ENCODE measurements around the gene CST4. TPM values are rescaled to one million over a fixed set of nuclear protein-coding genes. Genes with fewer than 3 reads are reported as not detected.
"Not testable (repeated sequence)": the region's sequence is repeated elsewhere in the genome, so short reads cannot be mapped to it uniquely, and the experiment has no call there.

The CST4 gene, protein sequence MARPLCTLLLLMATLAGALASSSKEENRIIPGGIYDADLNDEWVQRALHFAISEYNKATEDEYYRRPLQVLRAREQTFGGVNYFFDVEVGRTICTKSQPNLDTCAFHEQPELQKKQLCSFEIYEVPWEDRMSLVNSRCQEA
- total RNA-seq = not detected

DNA sequence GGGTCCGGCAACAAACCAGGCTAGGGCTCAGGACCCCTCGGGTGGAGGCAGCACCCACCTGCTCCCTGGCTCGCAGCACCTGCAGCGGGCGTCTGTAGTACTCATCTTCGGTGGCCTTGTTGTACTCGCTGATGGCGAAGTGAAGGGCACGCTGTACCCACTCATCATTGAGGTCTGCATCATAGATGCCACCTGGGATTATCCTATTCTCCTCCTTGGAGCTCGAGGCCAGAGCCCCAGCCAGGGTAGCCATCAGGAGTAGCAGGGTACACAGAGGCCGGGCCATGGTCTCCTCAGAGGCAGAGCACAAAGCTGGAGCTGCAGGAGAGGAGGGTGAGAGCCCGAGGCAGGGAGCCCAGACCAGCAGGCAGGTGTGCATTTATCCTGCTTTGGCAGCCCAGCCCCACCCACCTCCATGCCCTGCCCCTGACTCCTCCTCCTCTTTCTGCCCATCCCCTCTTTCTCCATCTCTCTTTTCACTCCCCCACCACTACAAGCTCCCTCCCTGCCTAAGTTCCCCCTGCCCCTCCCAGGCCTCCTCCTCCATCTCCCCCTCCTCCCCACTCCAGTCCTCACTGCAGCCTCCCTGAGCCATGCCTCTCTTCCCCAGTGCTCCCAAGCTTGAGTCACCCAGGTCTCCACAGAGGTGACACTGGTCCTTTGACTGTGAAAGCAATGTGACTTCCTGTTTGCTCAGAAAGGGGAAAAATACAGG is at the start of gene CST4:
Gene CST4 (minus strand): TSS at position 355 of the 715 bp plus-strand sequence. CDS start 69 bp downstream, at position 286.
- DNase-seq = not testable (repeated sequence)

DNA sequence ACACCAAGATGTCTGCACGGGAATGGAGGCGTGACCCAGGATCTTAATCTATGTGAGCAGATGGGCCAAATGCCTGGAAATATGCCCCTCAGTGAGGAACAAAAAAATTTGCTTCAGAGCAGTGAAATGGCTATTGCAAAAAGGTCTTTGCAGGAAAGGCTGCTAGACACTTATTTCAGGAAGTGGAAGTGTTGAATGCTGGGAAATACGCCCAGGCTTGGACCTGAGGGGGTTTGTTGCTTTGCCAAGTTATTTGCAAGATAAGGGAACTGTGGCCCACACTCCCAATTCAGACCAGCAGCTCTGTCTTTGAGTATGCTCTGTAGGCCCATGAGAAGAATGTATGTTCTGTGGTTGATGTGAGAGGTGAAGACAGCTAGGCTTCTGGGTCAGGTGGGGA is 46.6 kb upstream of the CST4 start:
- DNase-seq = not testable (repeated sequence)

DNA sequence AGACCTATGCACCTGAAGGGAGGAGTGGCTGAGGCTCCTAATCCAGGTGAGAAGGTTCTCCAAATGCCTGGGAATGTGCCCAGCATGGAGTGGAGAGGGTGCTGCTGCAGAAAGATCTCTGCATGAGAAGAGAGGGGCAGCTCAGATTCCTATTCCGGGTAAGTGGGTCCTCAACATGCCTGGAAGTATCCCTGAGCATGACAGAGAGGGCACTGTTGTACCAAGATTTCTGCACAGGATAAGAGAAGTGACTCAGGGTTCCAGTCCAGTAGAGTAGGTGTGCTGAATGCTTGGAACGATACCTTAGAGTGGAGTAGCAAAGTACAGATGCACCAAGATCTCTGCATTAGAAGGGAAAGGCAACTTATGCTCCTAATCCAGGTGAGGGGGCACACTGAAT is 46.1 kb upstream of the CST4 start:
- DNase-seq = not testable (repeated sequence)

DNA sequence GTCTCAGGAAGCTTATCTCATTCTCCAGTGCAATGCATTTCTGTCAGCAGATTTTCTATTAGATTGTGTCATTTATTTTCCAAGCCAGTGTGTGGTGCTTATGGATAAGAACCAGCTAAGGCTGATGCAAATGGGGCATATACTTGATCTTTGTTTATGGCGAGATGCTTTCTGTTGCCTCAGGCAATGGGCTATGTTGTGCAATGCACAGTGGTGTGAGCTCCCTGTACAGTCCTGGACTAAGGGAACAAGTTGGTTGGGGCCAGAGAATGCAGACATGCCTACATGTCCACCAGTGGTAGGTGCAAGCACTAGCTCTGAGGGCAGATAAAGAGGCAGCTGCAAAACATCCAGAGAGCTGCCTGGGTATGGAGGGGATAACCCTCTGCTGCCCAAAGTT is 45.6 kb upstream of the CST4 start:
- DNase-seq = not testable (repeated sequence)

DNA sequence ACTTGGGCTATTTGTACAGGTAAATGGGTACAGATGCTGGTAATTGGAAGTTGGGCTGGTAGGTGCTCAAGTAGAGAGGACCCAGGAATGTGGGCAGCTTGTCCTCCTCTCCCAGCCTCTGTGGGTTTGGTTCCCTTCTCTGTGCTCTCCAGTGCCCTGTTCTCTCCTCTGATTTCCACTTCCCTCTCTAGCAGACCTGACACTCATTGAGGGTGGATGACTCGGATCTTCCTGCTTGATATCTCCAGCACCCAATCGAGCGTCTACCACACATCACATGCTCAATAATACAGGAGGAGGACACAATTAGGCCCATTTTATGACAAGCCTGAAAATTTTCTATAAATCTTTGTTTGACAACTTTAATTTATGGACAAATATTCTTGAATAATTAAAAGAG is 38.2 kb upstream of the CST4 start:
- no peak for DNase-seq

DNA sequence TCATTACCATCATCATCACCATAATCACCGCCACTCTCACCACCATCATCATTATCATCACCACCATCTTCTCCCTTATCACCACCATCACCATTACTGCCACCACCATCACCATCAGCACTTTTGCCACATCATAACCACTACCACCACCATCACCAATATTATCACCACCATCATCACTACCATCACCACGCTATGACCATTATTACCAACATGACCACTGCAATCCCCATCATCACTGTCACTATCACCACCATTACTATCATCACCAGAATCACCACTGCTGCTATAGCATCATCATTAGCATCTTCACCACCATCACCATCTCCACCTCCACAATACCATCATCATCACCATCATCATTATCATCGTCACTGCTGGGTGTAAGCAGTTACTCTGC is 36.3 kb upstream of the CST4 start:
- DNase-seq = no peak

DNA sequence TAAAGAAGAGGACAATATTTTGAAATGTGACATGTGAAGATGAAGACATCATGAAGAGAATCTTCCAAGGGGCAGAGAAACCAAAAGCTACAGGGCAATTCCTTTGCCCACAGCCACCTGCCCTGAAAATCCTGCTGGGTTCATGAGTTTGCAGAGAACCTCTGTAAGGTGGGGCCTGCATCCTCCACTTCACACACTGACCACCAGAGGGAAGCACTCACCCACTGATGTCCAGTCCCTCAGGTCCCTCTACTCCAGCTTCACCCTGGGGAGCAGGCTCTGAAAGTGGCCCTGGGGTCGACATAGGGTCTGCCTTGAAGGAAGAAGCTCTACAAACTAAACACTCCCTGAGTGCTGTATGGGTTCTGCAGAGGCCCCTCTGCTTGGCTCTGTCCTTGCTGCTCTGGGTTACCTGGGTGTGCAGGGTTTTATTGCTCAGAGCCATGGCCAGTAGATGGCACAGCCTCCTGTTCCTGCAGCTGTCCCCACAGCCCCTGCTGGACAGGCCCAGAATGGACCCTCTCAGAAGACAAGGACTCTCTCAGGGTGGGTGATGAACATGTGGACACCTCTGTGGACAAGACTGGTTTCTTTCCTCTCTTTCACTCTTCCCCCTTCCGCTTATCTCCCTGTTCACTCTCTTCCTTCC is 34.9 kb upstream of the CST4 start:
- DNase-seq = not testable (repeated sequence)

DNA sequence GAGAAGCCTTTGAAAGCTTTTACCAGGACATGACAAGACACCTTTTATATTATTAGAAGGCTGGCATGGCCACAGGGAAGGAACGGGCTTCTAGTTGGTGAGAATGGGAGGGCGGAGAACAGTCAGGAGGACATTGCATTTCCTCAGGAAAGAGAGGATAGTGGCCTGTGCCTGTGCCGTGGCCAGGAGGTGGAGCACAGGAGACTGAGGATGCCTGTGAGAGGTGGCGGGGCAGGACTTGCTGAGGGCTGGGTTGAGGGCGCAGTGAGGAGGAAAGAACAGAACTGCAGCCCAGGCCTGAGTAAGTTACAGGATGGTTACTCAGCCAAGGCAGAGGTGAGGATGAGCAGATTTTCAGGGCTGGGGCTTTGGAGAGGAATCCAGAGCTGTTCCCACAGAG is 34.0 kb upstream of the CST4 start:
- DNase-seq = not testable (repeated sequence)

DNA sequence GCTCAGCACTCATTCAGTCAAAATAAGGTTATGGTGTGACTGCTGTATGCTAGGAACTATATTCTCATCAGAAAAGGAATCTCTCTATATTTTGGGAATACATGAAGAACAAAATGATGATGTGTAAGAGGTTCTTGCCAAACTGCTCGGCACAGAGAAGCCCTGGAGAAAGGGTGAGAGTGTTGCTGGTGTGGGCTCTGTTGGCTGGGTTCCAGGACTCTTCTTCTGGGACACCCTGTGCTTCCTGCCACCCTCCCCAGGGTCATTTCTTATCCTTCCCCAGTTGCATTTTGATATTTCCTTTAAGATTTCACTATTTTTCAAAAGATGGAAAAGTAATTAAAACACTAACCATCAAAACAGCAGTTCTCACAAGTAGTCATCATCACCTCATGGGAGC is 33.1 kb upstream of the CST4 start:
- no peak for DNase-seq

DNA sequence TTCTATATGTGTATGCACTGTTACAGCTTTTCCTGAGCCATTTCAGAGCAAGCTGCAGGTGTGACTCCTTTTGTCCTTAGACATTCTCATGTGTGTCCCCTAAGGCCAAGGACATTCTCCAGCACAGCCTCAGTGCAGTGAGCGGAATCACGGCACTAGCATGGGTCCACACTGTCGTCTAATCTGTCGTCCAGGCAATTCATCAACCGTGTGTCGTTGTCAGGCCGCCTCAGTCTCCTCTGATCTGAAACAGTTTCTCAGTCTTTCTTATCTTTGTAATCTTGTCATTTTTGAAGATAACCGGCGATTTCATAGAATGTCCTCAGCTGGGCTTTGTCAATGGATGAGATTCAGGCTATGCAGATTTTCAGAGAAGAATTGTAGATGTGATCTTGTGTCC is 30.5 kb upstream of the CST4 start:
- not testable (repeated sequence) for DNase-seq

DNA sequence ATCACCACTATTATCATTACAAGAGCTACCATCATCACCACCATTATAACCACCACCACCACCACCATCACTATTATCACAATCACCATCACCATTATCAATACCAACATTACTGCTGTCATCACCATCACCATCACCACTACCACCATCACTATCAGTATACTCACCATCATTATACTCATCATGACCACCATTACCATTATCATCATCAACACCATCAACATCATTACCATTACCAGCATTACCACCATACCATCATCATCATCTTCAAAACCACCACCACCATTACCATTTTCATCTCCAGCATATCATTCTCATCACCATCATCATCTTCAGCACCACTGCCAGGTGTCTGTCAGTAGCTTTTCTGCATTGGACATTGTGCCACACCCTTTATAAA is 22.9 kb upstream of the CST4 start:
- DNase-seq = not testable (repeated sequence)

DNA sequence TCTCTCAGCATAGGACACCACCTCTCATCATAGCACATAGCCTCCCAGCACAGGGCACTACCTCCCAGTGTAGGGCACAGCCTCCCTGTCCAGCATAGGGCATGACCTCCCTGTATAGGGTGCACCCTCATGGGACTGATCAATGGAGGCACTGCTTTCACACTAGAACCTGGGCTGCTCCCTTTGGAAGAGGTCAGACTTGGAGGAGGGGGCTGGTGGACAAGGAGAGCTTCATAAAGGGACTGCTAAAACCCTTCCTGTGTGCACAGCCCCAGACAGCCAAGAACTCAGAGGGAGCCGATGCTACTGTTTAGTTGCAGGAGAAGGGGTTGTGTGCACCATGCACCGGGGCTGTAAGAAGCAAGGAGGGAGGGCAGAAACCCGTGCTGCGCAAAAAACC is 21.9 kb upstream of the CST4 start:
- no peak for DNase-seq

DNA sequence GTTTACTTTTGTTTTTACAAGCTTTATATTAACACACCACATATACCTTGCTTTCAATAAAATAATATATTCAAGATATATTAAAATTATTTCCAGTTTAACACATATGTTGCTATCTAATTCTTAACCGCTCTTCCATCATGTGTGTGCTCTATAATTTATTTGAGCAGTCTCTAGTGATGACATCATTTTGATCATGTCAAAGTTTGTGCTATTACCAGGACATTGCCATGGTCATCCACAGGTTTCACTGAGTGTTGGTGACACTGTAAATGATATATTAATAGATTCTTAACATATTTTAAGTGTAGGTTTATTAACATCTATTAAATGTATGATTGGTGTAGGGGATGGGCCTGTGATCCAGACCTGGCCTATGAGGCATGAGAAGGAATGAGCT is 17.1 kb upstream of the CST4 start:
- no peak for DNase-seq

DNA sequence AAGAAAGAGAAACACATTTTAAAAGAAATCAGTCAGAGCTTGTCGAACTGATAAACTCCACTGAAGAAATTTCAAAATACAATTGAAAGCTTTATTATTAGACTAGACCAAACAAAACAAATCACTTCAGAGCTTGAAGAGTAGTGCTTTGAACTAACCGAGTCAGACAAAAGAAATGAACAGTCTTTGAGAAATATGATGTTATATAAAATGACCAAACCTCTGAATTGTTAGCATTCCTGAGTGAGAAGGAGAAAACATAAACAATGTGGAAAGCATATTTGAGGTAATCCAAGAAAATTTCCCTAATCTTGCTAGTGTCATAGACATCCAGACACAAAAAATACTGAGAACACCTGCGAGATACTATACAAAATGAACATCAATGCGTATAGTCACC is 13.2 kb upstream of the CST4 start:
- no peak for DNase-seq

DNA sequence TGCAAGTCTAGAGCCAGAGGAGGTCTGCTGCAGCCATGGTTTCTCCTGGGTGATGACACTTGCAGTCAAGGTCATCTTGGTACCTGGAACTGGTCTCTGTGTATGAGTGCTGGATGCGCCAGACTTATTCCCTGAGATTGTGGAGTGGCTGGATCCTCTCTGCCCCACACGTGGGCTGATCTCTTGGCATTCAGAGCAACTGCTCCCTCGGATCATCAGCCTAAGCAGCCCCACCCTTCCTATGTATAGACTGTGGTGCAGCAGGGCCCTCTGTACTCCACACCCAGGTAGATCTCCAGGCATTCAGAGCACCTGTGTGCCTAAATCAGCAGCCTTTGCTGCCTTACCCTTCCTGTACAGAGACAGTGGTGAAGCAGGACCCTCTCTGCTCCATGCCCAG is 12.1 kb upstream of the CST4 start:
- DNase-seq = no peak

DNA sequence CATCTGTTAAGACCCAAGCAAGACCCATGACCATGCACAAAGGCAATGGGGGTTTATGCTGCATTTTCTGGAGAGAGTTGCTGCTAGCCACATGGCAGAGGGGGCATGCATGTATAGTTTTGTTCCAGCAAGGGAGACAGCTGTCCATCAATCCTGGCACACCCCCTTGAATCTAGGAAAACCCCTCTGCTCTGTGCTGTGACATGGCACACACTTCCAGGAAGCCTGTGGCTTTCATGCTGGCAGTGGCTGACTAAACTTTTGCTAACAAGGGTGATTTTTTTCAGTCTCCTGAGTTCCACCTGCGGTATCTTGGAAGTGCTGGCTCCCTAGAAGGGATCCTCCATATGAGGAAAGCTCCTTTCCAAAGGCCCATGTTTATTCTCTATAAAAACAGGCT is 9.1 kb upstream of the CST4 start:
- no peak for DNase-seq

DNA sequence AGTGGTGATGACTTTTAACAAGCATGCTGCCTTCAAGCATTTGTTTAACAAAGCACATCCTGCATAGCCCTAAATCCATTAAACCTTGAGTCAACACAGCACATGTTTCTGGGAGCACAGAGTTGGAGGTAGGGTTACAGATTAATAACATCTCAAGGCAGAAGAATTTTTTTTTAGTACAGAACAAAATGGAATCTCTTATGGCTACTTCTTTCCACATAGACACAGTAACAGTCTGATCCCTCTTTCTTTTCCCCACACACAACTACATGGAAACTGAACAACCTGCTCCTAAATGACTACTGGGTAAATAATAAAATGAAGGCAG is 6.2 kb upstream of the CST4 start:
- DNase-seq = not testable (repeated sequence)

DNA sequence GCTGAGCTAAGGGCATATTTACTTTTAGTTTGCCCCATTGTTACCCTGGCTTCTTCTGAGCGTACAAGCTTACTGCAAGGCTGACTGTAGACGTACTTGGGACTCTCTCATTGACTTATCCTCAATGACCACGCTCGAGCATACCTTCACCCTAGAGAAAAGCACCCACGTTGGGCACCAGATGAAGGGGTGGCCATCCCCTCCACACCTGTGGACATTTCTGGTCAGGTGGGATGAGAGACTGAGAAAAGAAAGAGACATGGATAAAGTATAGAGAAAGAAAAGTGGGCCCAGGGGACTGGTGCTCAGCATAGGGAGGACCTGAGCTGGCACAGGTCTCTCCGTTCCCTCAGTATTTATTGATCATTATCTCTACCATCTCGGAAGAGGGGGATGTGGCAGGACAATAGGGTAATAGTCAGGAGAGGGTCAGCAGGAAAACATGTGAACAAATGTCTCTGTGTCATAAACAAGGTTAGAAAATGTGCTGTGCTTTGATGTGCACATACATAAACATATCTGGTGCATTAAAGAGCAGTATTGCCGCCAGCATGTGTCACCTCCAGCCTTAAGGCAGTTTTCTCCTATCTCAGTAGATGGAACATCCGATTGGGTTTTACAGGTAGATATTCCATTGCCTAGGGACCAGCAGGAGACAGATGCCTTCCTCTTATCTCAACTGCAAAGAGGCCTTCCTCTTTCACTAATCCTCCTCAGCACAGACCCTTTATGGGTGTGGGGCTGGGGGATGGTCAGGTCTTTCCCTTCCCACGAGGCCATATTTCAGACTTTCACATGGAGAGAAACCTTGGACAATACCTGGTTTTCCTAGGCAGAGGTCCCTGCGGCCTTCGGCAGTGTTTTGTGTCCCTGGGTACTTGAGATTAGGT is 5.6 kb upstream of the CST4 start:
- DNase-seq = not testable (repeated sequence)

DNA sequence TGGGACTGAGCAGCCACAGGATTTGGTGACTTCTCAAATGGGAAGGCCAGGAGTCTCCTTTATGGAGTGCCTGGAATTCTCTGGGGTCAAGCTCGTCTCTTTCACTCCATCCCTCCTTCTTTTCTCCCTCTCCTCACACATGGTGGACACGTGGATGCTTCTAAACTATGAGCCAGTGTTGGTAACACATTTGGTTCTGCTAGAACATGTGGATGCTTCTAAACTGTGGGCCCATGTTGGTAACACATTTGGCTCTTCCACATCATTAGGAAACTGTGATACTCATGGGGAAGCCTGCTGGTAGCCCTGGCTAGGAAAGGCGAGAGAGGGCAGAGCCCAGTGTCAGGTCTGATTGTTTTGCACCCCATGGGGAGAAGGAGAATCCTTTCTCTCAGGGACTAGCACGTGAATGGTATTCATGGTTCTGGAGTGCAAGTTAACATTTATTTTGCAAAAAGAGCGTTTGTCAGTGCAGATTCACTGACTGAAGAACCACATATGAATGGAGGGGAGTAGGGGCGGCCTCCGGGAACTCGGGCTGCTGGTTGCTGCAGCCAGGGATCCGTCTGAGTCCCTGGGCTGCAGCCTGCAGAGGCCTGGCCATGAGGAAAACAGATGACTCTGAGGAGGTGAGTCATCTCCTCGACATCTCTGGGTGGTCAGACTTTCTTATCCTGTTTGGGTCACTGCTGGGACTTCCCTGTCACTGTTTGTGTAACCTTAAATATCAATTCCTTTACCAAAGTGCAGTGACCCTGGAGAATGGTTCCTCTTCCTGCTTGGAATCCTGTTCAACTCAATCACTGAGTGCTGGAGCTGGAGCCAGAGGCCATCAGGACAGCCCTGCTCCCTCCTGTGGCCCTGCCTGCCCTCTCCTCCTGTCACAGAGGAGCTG is 4.1 kb upstream of the CST4 start:
- DNase-seq = not testable (repeated sequence)

DNA sequence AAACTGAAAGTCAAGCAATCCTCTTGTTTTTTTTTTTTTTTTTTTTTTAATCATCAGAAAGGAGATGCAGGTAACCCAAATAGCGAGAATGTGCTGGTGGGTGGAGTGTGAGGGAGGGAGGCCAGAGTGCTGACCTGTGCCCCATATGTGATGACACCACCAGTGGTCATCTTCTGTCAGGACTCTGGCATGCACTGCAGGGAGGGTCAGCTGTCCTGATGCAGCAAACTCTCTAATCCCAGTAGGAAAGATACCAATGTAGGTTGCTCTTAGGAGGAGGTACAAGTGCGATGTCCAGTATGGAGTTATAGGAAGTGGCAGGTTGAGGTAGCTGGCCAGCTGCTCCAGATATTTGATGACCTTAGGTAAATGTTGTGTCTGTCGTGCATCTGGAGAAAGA is 2.8 kb upstream of the CST4 start:
- no peak for DNase-seq

DNA sequence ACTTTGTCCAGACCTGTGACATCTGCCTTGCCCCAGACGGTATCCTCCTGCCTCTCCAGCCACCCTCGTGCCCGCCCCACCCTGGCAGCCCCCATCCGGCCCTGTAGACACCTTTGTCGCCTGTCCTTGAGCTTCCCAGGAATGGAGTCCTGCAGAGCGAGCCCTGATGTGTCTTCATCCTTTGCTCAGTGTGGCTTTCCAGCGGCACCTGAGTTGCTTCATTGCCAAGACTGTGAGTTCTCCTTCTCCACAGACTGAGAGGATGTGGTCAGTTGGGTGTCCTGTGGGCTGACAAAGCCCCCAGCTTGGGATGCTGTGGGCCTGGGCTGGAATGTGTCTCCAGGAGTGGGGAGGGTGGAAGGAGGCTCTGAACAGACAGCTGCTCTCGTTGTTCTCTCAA is 1.7 kb upstream of the CST4 start:
- DNase-seq = no peak

DNA sequence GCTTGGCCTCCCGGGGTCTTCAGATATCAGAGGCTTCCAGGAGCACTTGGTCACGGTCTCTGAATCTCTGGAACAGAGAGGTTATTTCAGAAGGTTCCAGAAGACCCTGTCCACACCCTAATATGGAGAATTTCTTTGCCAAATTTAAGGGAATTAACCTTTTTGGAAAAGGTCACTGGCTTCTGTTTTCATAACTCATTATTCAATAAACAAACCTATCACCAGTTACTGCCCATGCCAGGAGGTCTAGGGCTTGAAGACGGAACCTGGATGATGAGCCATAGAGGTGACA is 507 bp upstream of the CST4 start:
- no peak for DNase-seq

Data from occipital lobe (tissue), 2 donors.